GM15510 (cell line): ENCODE measurements around the gene BYSL.

Experiments
- POLR2A ChIP-seq: IDR thresholded peaks from 3 replicates; pipeline ENCODE4 v1.6.1; 2011; ENCODE audit warnings: borderline replicate concordance; ENCODE audit not compliant: insufficient read length; ENCODE audit errors: extremely low read depth

The BYSL gene

DNA sequence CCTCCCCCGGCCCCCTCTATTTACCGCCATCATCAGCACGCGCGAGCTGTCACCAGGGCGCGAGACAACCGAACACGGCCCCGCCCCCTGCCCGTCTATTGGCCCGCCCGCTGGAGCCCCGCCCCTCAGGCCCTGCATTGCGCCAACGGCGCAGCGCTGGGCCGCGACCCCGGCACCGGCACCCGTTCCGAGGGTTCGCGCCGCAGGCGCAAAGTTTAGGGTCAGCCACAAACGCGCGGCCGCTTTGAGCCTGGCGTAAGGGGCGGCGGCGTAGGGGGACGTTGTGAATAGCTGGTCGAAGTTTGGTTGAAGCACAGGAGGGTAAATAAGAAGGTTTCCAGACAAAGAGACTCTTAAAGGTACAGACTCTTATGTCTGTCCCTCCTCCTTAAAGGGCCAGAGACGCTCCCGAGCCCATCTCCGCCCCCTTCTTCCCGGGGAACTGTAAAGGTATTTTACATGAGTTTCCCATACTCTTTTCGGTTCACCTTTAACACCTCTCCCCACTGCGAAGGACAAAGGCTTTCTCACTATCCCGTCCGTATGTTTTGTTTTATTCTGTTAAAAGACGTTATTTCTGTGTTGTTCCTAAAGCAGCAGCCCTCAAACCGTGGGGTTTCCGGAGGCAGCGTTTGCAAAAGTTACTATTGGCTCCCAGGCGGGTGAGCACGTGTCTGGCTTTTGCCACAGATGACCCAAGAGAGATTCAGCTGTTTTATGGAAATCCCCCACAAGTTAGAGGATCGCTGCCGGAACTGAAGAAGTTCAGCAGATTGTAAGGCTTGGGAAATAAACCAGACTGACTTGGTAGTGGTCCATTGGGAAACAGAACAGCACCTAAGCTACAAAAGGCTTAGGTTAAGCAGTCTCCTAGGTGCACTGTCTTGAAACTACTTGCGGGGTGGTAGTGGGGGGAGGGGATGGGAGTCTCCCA lies 25.7 kb upstream of the BYSL start, which contains the start of gene USP49:
TSS of gene USP49 (minus strand) at position 76 of the 934 bp plus-strand sequence. CDS start 88,392 bp downstream, outside the sequence.
- TF ChIP-seq POLR2A, result peak; percentile 60

DNA sequence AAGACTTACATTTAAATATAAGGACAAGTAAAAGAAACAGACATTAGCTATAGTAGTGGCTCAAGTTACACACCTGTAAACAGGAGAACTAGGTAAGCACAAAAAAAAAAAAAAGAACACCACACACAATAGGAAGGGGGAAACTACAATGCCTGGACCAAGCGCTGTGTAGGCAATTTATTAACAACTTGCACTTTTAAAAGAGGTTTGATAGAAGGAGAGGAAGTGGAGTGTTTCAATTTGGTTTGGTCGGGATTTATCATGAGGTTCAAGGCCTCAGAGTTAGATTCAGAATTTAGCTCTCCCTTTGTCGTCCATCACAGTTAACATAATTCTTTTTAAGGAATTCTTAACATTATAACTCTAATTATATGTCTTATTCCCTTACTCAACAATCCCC lies 25.0 kb upstream of the BYSL start:
- no peak for TF ChIP-seq POLR2A

GRCh38 chr6:41900861-41901260 lies 20.4 kb upstream of the BYSL start:
- TF ChIP-seq POLR2A, result no peak

DNA sequence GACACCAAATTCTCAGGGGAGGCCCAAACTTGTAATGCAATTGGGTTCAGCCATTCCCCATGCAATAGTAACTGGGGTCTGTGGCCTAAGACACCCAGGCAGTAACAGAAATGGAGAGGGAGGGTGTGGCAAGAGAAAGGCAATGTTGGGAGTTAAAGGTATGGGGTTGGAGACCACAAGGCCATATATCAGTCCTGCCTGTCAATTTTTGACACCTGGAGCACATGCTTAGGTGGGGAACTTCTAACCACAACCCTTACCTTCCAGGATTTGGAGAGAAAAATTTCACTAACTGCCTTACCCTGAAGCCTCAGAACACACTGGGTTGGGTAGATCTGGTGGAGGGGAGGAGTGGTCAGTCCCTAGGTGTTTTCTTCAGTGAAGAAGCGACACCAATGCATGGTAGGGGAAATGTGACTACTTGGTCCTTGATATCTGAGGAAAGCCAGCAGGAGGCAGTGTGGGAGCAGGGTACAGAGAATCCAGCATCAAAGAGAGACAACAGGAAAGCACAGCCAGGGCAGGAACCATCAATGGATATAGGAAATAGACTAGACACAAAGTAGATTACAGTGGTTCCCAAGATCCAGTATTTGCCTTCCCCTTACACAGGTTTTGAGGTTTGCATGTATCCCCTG lies 19.3 kb upstream of the BYSL start:
- TF ChIP-seq POLR2A, result no peak

DNA sequence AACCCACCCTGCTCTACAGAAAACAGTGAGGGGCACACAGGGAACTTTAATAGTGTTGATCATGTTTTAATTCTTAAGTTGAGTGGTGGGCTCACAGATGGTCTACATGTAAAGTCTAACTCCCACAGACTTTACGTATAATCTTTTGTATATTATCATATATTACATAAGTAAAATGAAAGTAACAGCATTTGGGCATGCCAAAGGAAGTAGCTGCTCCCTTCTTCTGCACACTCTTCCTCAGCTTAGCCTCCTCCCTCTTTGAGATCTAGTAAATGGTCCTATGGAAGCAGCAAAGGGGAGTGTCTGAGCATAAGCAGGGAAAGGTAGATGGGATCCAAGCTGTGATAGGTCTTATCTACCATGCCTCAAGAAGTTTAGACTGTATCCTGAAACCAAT lies 11.6 kb upstream of the BYSL start:
- TF ChIP-seq POLR2A, result no peak

DNA sequence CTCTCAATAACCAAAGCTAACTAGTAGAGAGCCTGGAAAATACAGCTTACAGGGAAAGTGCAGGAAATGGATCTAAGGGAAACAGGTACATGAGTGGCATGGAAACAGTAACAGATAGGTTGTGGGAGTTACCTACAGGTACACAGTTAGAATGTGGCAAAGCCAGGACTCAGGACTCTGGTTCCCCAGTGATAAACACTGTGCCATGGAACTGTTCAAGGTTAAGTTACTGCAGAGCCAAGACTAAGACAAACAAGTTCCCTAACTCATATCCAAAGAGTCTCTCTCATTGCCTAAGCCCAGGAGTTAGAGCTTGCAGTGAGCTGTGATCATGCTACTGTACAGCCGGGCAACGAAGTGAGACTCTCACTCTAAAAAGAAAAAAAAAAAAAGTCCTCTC lies 7.0 kb upstream of the BYSL start:
- no peak for TF ChIP-seq POLR2A

GRCh38 chr6:41914869-41915530 lies 6.3 kb upstream of the BYSL start:
- no peak for TF ChIP-seq POLR2A

GRCh38 chr6:41917528-41917927 lies 3.8 kb upstream of the BYSL start:
- no peak for TF ChIP-seq POLR2A

GRCh38 chr6:41921712-41921998 lies 356 bp downstream of the BYSL start:
- no peak for TF ChIP-seq POLR2A

DNA sequence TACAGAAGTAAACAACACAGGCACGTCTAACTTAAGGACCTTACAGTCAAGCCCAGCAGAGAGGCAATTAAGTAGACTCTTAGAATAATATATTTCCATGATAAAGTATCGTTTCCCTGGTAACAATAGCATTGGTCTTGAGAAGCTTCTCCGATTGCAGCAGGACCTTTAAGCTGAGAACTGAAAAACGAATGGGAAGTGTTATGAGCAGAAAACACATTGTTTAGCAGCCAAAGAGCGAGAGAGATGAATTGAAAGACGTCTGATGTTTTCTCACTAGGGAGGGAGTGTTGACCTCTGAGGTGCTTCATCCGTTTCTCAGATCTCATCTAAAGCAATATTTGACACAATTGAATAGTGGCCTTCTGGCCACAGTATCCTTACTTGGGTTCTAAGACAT lies 855 bp downstream of the BYSL start:
- TF ChIP-seq POLR2A, result no peak

GRCh38 chr6:41927253-41927652 lies 6.0 kb downstream of the BYSL start:
- TF ChIP-seq POLR2A, result no peak

GRCh38 chr6:41929924-41930323 lies 8.6 kb downstream of the BYSL start:
- TF ChIP-seq POLR2A, result no peak

DNA sequence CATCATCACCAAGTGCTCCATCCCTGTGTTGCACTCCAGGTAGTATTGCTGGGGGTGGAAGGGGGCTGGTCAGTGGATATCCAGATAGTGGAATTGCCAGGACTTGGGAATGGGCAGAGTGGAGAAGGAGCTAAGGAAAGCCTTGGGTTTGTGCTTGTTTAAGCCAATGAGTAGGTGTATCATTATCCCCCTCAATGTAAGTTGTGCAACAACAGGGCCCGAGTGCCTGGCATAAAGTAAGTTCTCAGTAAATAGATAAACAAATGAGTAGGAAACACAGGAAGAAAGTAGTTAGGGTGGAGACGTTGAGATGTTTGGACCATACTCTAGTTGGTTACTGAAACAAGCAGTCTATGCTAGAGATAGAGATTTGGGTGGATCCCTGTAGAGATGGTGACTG lies 10.5 kb downstream of the BYSL start:
- no peak for TF ChIP-seq POLR2A

- no peak for TF ChIP-seq POLR2A
These were observed 11.1 kb downstream of the BYSL start for GRCh38 chr6:41932378-41932777.
